GM12878 (cell line): ENCODE results near the gene RGS16. TPM values are rescaled to one million over a fixed set of nuclear protein-coding genes. Genes with fewer than 3 reads are reported as not detected.

Source experiments
- ATAC-seq: fragments of 200-7000 bp; cut with Tn5 transposase; 3 replicates; pipeline ENCODE4 v1.9.1; 2020; ENCODE audit warnings: mild to moderate bottlenecking, moderate library complexity
- BruUV-seq: library from RNA; stranded (reverse); fragments of 400-500 nt; replicated peaks from 2 replicates; lab custom pipeline; 2021; lab: Mats Ljungman, UMichigan
- CTCF ChIA-PET: fragments of 300-600 bp; sonication (Branson Sonifier 250); formaldehyde crosslinking; extraction: SDS; loops from one replicate; lab custom pipeline; 2021; ENCODE audit warnings: inconsistent platforms; lab: Yijun Ruan, JAX
- POLR2A ChIA-PET: fragments of 350-600 bp; formaldehyde crosslinking; extraction: SDS; loops from one replicate; lab custom pipeline; 2021; ENCODE audit warnings: inconsistent platforms; lab: Charles Lee
- RAD21 ChIA-PET: fragments of 300-600 bp; sonication (Branson Sonifier 250); formaldehyde crosslinking; loops from one replicate; lab custom pipeline; 2023; ENCODE audit warnings: antibody characterized with exemption; ENCODE audit not compliant: unreplicated experiment; lab: Charles Lee
- SMC1A ChIA-PET: fragments of 300-600 bp; sonication (Branson Sonifier 250); formaldehyde crosslinking; loops from one replicate; lab custom pipeline; 2023; ENCODE audit not compliant: unreplicated experiment, uncharacterized antibody; lab: Charles Lee
- DNase-seq: peaks from one replicate; pipeline ENCODE4 v3.0.0-alpha.2; 2011; ENCODE audit warnings: low read depth, low spot score
- FAIRE-seq: peaks from 3 replicates; lab custom pipeline; 2011; peaks lifted over from hg19 to GRCh38; lab: Jason Lieb, UNC
- H2AFZ ChIP-seq: 2 replicates; pipeline ENCODE4 v1.6.0; 2011; ENCODE audit warnings: low read depth, low read length, control low read depth; ENCODE audit not compliant: control insufficient read depth
- H3K27ac ChIP-seq: 2 replicates; pipeline ENCODE4 v1.5.1; 2011; ENCODE audit warnings: control low read depth; ENCODE audit not compliant: control insufficient read depth, insufficient read depth
- H3K27me3 ChIP-seq, 2 experiments: replicated peaks in 1 of 2; 2 replicates each; pipeline versions ENCODE4 v1.6.0 to v1.6.1; 2011; ENCODE audit warnings: low read length in 1 of 2; ENCODE audit not compliant: control insufficient read depth in 2 of 2, insufficient read depth in 2 of 2
- H3K36me3 ChIP-seq, 2 experiments: 2 replicates each; pipeline ENCODE4 v1.5.1; 2011; ENCODE audit warnings: low read length in 1 of 2; ENCODE audit not compliant: control insufficient read depth in 2 of 2, insufficient read depth in 2 of 2
- H3K4me1 ChIP-seq: 2 replicates; pipeline ENCODE4 v1.6.1; 2011; ENCODE audit warnings: mild to moderate bottlenecking, low read length, moderate library complexity, mixed read lengths; ENCODE audit not compliant: control insufficient read depth, insufficient read depth
- H3K4me2 ChIP-seq: 2 replicates; pipeline ENCODE4 v1.6.0; 2011; ENCODE audit warnings: control low read depth; ENCODE audit not compliant: control insufficient read depth, insufficient read depth
- H3K4me3 ChIP-seq: fragments of 200-600 bp; sonication (generic); 2 replicates; pipeline ENCODE4 v1.5.1; 2016
- H3K79me2 ChIP-seq: 2 replicates; pipeline ENCODE4 v1.6.0; 2011; ENCODE audit warnings: low read length; ENCODE audit not compliant: control insufficient read depth, insufficient read depth
- H3K9ac ChIP-seq: 2 replicates; pipeline ENCODE4 v1.8.0; 2011; ENCODE audit warnings: low read length, control low read depth, mixed read lengths; ENCODE audit not compliant: control insufficient read depth, insufficient read depth
- H3K9me3 ChIP-seq: replicated peaks from 3 replicates; pipeline ENCODE4 v1.5.1; 2011; ENCODE audit warnings: mild to moderate bottlenecking, low read length; ENCODE audit not compliant: control insufficient read depth, insufficient read depth
- H4K20me1 ChIP-seq: 2 replicates; pipeline ENCODE4 v1.6.0; 2011; ENCODE audit not compliant: control insufficient read depth, insufficient read depth
- GABPA ChIP-seq: IDR thresholded peaks from 2 replicates; pipeline ENCODE4 v1.6.1; 2014; ENCODE audit warnings: antibody characterized with exemption, low read depth, mild to moderate bottlenecking, inconsistent platforms
- POLR2A ChIP-seq: IDR thresholded peaks from 2 replicates; pipeline ENCODE4 v1.6.1; 2011; ENCODE audit warnings: low read depth, mild to moderate bottlenecking, low read length
- TCF12 ChIP-seq: IDR thresholded peaks from 2 replicates; pipeline ENCODE4 v1.6.1; 2011; ENCODE audit warnings: low read depth, mild to moderate bottlenecking, low read length
- ZNF592 ChIP-seq: fragments of 450-650 bp; IDR thresholded peaks from 2 replicates; pipeline ENCODE4 v1.6.1; 2017; ENCODE audit warnings: mild to moderate bottlenecking, moderate library complexity
- WGBS: methylation state at CpG from one replicate; pipeline ENCODE4 v1.1.6; 2016; ENCODE audit warnings: low lambda C conversion rate; ENCODE audit not compliant: insufficient replicate concordance, insufficient coverage; ENCODE audit errors: missing lambda C conversion rate; 5-methylcytosine and 5-hydroxymethylcytosine counted together
- in situ Hi-C: fragments of 300-500 bp; cut with MboI; formaldehyde crosslinking; loops from 9 replicates; pipeline ENCODE4 v1.14.3; 2018; ENCODE audit warnings: mixed read lengths
- intact Hi-C: fragments of 100-400 bp; cut with micrococcal nuclease; formaldehyde crosslinking; loops from one replicate; pipeline ENCODE4 v1.14.2; 2022; ENCODE audit not compliant: unreplicated experiment
- polyA plus RNA-seq, 11 experiments: library from polyadenylated mRNA; depleted of rRNA in 4 of 11; unstranded in 6 of 11; stranded (reverse) in 5 of 11; fragments of >200 nt; fragmentation: Nextera tagmentation in 4 of 11; fragmentation: Illumina TruSeq in 1 of 11; extraction: Ambion mirVana in 4 of 11; extraction: Trizol in 1 of 11; gene quantifications; 1 replicate in 1 of 11; 2 replicates in 10 of 11; pipeline versions ENCODE4 v1.2.1 to v1.2.3, GENCODE V29; 2011 to 2016; ENCODE audit warnings: inconsistent platforms in 2 of 11, missing spikeins in 2 of 11, low read depth in 1 of 11
- total RNA-seq, 4 experiments: library from RNA; depleted of rRNA in 3 of 4; stranded (reverse); fragments of >200 nt in 3 of 4; fragmentation: Illumina TruSeq in 1 of 4; extraction: Trizol in 1 of 4; gene quantifications; 2 replicates each; pipeline versions ENCODE4 v1.2.1 to v1.2.3, GENCODE V29; 2013 to 2021
- TF ChIP-seq, protein P1 (sequence below): fragments of 450-650 bp; IDR thresholded peaks from 2 replicates; pipeline ENCODE4 v1.6.1; 2016; ENCODE audit warnings: mild to moderate bottlenecking

RGS16 gene
- total and polyA plus RNA-seq, 10 of the 15 experiments (the other 5 are each of a cell fraction or from before 2014, with no cell fraction given), result 16.4 to 58.2 (median 44.6) TPM

DNA sequence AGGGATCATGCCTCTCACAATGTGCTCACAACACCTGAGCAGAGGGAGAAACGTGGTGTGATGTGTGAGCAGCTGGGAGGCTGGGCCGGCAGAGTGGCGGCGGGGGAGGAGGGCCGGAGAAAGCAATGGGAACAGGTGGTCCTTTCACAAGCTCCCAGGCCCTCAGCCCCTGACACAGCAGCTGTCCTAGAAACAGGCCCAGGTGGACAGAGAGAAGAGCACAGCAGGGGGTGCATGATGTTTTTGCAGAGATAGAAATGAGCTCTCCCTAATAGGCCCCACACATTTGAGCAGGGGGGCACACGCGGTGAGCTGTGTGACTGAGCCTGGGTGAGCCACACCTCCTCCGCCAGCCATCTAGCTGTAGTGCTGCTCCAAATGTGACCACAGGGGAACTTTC, 7.6 kb upstream of the RGS16 start:
- H4K20me1 ChIP-seq, result no peaks in the 10 kb centered on the region
- H3K79me2 ChIP-seq, result no peaks in the 10 kb centered on the region
- RAD21 ChIA-PET, result interaction anchor here (0.6 to 9.4 kb wide), 7 partner anchors 7 to 171 kb away, joined by 3 to 121 read pairs (median 4); partner anchors contain the start of gene RGS16
- H3K4me3 ChIP-seq, result no peak overlapping the region
- no peaks in the 10 kb centered on the region for H3K27me3 ChIP-seq
- H2AFZ ChIP-seq, result no peak overlapping the region
- no TSS peak for BruUV-seq
- in situ Hi-C loops (no loop called here), intact Hi-C loops (no loop called here)
- H3K27ac ChIP-seq, result no peak overlapping the region
- ATAC-seq (no peak), DNase-seq (no peak), FAIRE-seq (no peak)
- TF ChIP-seq TCF12, result peak; percentile 35; the same call in 1 of the 2 replicates
- TF ChIP-seq GABPA, result no peak
- no peak for TF ChIP-seq ZNF592
- TF ChIP-seq POLR2A, result no peak
- TF ChIP-seq, protein P1, sequence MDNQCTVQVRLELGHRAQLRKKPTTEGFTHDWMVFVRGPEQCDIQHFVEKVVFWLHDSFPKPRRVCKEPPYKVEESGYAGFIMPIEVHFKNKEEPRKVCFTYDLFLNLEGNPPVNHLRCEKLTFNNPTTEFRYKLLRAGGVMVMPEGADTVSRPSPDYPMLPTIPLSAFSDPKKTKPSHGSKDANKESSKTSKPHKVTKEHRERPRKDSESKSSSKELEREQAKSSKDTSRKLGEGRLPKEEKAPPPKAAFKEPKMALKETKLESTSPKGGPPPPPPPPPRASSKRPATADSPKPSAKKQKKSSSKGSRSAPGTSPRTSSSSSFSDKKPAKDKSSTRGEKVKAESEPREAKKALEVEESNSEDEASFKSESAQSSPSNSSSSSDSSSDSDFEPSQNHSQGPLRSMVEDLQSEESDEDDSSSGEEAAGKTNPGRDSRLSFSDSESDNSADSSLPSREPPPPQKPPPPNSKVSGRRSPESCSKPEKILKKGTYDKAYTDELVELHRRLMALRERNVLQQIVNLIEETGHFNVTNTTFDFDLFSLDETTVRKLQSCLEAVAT, result no peak
- H3K9ac ChIP-seq, result no peak overlapping the region
- SMC1A ChIA-PET, result interaction anchor here (0.6 to 19.4 kb wide), 7 partner anchors 9 to 171 kb away, joined by 3 to 238 read pairs (median 7); partner anchors contain the start of gene RGS16
- H3K4me1 ChIP-seq, result peaks cover 62% of the 10 kb centered on the region
- H3K36me3 ChIP-seq, result no peaks in the 10 kb centered on the region
- no peaks in the 10 kb centered on the region for H3K9me3 ChIP-seq
- H3K4me2 ChIP-seq, result peak overlapping the region; percentile 45; the same call in 1 of the 2 replicates
- 93% methylated on average over 8 of the region's 8 CpGs for WGBS
- POLR2A ChIA-PET, result interaction anchor here (0.6 to 1.5 kb wide), 9 partner anchors 9 to 968 kb away, joined by 3 to 7 read pairs (median 4); no protein-coding TSS in a partner anchor
- CTCF ChIA-PET, result interaction anchor here (1.1 to 37.4 kb wide), 7 partner anchors 8 to 177 kb away, joined by 3 to 1888 read pairs (median 4); partner anchors contain the start of genes NPL and RGS16
